Keratinocyte (primary cell): ENCODE measurements around the gene B3GALT6. TPM values are rescaled to one million over a fixed set of nuclear protein-coding genes. Genes with fewer than 3 reads are reported as not detected.

Experiments used
- DNase-seq: peaks from one replicate; pipeline ENCODE4 v3.0.0-alpha.2; 2011; ENCODE audit warnings: low read depth, missing footprints, low spot score
- FAIRE-seq: peaks from 2 replicates; lab custom pipeline; 2011; peaks lifted over from hg19 to GRCh38; lab: Jason Lieb, UNC
- H2AFZ ChIP-seq: 2 replicates; pipeline ENCODE4 v1.6.0; 2012; ENCODE audit warnings: low read length, control low read depth, inconsistent platforms; ENCODE audit not compliant: control insufficient read depth
- H3K27ac ChIP-seq: 2 replicates; pipeline ENCODE4 v1.5.1; 2011; ENCODE audit warnings: low read length; ENCODE audit not compliant: control insufficient read depth, insufficient read depth
- H3K27me3 ChIP-seq: 3 replicates; pipeline ENCODE4 v1.6.0; 2011; ENCODE audit warnings: low read length; ENCODE audit not compliant: control insufficient read depth, insufficient read depth; ENCODE audit errors: extremely low read depth
- H3K36me3 ChIP-seq, 2 experiments: 2 replicates in 1 of 2; 3 replicates in 1 of 2; pipeline ENCODE4 v1.5.1; 2011; ENCODE audit warnings: low read length in 2 of 2, mild to moderate bottlenecking in 1 of 2; ENCODE audit not compliant: control insufficient read depth in 2 of 2, insufficient read depth in 2 of 2; ENCODE audit errors: extremely low read depth in 1 of 2
- H3K4me1 ChIP-seq: 3 replicates; pipeline ENCODE4 v1.5.1; 2011; ENCODE audit warnings: low read length; ENCODE audit not compliant: control insufficient read depth, insufficient read depth; ENCODE audit errors: extremely low read depth
- H3K4me2 ChIP-seq: 3 replicates; pipeline ENCODE4 v1.6.0; 2011; ENCODE audit warnings: low read depth, low read length; ENCODE audit not compliant: control insufficient read depth, insufficient read depth; ENCODE audit errors: extremely low read depth
- H3K4me3 ChIP-seq, 3 experiments: fragments of 200-600 bp in 1 of 3; sonication (generic) in 1 of 3; 2 replicates in 2 of 3; 3 replicates in 1 of 3; pipeline ENCODE4 v1.5.1; 2011 to 2016; ENCODE audit warnings: low read length in 3 of 3, mild to moderate bottlenecking in 3 of 3, control low read depth in 2 of 3, inconsistent platforms in 1 of 3, low read depth in 1 of 3, mixed read lengths in 1 of 3, mixed run types in 1 of 3, moderate library complexity in 1 of 3; ENCODE audit not compliant: control insufficient read depth in 2 of 3, insufficient read depth in 2 of 3; ENCODE audit errors: extremely low read depth in 1 of 3
- H3K79me2 ChIP-seq: 2 replicates; pipeline ENCODE4 v1.6.0; 2012; ENCODE audit warnings: low read length; ENCODE audit not compliant: control insufficient read depth, insufficient read depth
- H3K9ac ChIP-seq: 3 replicates; pipeline ENCODE4 v1.6.0; 2011; ENCODE audit warnings: low read length; ENCODE audit not compliant: control insufficient read depth, insufficient read depth; ENCODE audit errors: extremely low read depth
- H3K9me1 ChIP-seq: 3 replicates; pipeline ENCODE4 v1.6.0; 2011; ENCODE audit warnings: low read length; ENCODE audit not compliant: control insufficient read depth, insufficient read depth; ENCODE audit errors: extremely low read depth
- H3K9me3 ChIP-seq: 2 replicates; pipeline ENCODE4 v1.5.1; 2012; ENCODE audit warnings: low read depth, low read length; ENCODE audit not compliant: control insufficient read depth
- H4K20me1 ChIP-seq: 3 replicates; pipeline ENCODE4 v1.6.0; 2011; ENCODE audit warnings: low read length; ENCODE audit not compliant: control insufficient read depth, insufficient read depth; ENCODE audit errors: extremely low read depth
- EZH2 ChIP-seq: IDR thresholded peaks from one replicate; pipeline ENCODE4 v1.6.1; 2012; ENCODE audit warnings: inconsistent platforms, mild to moderate bottlenecking, low read length, moderate library complexity
- dilution Hi-C: fragments of 300-500 bp; cut with MboI; formaldehyde crosslinking; loops from one replicate; pipeline ENCODE4 v1.7.0; 2020; ENCODE audit warnings: low sequenced_read_pairs; ENCODE audit not compliant: extremely low pct_ligation_motif_present
- polyA plus RNA-seq, 5 experiments: library from polyadenylated mRNA; depleted of rRNA in 3 of 5; stranded (reverse) in 3 of 5; stranded (forward) in 1 of 5; unstranded in 1 of 5; fragments of >200 nt; gene quantifications; 1 replicate in 1 of 5; 2 replicates in 3 of 5; 3 replicates in 1 of 5; pipeline versions ENCODE4 v1.2.1 to v1.2.3, GENCODE V29; 2011 to 2012; ENCODE audit warnings: missing spikeins in 2 of 5, low read depth in 1 of 5, low replicate concordance in 1 of 5
- TF ChIP-seq, protein P1 (sequence below), 3 experiments: IDR thresholded peaks in 1 of 3; conservative IDR thresholded peaks in 1 of 3; optimal IDR thresholded peaks in 1 of 3; 2 replicates in 2 of 3; 3 replicates in 1 of 3; pipeline versions ENCODE3 to v1.5.1; 2011; ENCODE audit warnings: low read length in 3 of 3, mild to moderate bottlenecking in 3 of 3, moderate library complexity in 2 of 3, control low read depth in 1 of 3, inconsistent platforms in 1 of 3; ENCODE audit not compliant: insufficient read depth in 2 of 3; ENCODE audit errors: extremely low read depth in 1 of 3

The B3GALT6 gene
- polyA plus RNA-seq, 1 donor (not counting 4 experiments of a cell fraction or from before 2014, with no cell fraction given): 6.8 TPM

DNA sequence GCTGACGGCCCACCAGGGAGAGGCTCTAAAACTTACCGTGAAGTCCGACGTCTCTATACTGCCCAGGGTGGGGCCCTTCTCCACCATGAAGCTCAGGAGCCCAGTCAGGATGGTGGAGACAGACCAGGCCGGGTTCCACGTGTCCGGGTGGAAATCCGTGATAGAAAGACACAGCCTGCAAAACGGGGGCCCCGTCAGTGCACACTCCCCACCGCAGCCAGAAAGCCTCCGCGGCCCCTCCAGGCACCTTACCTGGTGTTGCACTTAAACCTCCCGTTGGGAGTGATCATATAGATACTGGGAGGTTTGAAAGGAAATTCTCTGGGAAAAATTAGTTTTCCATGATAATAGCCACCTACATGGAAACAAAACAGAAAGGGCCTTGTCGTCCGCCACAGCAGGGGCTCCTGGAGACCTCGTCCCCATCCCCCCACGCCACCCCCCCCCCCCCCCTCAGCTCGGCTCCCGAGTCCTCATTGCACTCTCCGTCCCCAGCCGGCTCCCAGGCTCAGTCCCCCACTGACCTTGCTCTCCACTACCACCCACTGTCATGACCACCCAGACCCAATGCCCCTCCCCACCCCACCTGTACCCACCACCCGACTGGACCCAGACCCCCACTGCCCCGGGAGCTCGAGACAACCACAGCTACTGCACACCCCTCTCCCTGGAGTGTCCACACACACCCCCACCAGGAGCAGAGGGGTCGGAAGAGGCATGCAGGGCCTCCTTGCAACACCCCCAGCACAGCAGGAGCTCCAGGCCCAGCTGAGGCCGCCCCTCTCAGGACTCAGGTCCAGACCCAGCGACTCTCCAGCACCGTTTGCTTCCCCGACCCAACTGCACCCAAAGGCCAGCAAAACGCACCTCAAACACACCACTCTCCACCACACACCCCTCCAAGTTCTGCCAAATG is 25.2 kb downstream of the B3GALT6 start:
- H3K9me1 ChIP-seq: no peaks in the 10 kb centered on the region
- DNase-seq: no peak
- H3K79me2 ChIP-seq: peaks cover 5% of the 10 kb centered on the region
- H3K9me3 ChIP-seq: no peaks in the 10 kb centered on the region
- no peak overlapping the region for H3K9ac ChIP-seq
- H3K27ac ChIP-seq: no peak overlapping the region
- H3K27me3 ChIP-seq: no peaks in the 10 kb centered on the region
- peaks cover 16% of the 10 kb centered on the region for H4K20me1 ChIP-seq
- no peak overlapping the region for H2AFZ ChIP-seq
- H3K4me1 ChIP-seq: peaks cover 11% of the 10 kb centered on the region
- peaks cover 32 to 40% of the 10 kb centered on the region in 2 experiments for H3K36me3 ChIP-seq
- dilution Hi-C loops: no loop called here
- H3K4me3 ChIP-seq: no peak overlapping the region
- no peak for FAIRE-seq
- no peak overlapping the region for H3K4me2 ChIP-seq
- TF ChIP-seq, protein P1, sequence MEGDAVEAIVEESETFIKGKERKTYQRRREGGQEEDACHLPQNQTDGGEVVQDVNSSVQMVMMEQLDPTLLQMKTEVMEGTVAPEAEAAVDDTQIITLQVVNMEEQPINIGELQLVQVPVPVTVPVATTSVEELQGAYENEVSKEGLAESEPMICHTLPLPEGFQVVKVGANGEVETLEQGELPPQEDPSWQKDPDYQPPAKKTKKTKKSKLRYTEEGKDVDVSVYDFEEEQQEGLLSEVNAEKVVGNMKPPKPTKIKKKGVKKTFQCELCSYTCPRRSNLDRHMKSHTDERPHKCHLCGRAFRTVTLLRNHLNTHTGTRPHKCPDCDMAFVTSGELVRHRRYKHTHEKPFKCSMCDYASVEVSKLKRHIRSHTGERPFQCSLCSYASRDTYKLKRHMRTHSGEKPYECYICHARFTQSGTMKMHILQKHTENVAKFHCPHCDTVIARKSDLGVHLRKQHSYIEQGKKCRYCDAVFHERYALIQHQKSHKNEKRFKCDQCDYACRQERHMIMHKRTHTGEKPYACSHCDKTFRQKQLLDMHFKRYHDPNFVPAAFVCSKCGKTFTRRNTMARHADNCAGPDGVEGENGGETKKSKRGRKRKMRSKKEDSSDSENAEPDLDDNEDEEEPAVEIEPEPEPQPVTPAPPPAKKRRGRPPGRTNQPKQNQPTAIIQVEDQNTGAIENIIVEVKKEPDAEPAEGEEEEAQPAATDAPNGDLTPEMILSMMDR (optimal IDR thresholded peaks at IDR 0.05 in 1 of 3, IDR thresholded peaks at IDR 0.05 in 1 of 3, conservative IDR thresholded peaks at IDR 0.05 in 1 of 3; ENCODE audit: extremely low read depth in 1 of 3, insufficient read depth in 2 of 3, low read length in 3 of 3): no peak
- no peak for TF ChIP-seq EZH2

DNA sequence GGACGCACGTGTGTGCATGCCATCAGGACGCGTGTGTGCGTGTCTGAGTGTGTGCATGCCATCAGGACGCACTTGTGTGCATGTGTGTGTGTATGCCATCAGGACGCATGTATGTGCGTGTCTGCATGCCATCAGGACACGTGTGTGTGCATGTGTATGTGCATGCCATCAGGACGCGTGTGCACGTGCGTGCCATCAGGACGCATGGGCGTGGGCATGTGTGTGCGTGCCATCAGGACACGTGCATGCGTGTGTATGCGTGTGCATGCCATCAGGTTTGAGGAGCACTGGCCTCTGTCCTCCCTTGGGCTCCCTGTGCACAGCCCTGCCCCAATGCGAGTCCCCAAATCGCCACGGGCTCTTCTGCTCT is 27.1 kb downstream of the B3GALT6 start:
- Histone ChIP-seq H3K4me2 (no peak overlapping the region), H3K9me3 (no peaks in the 10 kb centered on the region), H3K27ac (peak overlapping the region; percentile 10), H4K20me1 (peaks cover 16% of the 10 kb centered on the region), H3K4me1 (peaks cover 11% of the 10 kb centered on the region), H3K79me2 (peaks cover 7% of the 10 kb centered on the region), H3K4me3 (no peak overlapping the region), H2AFZ (no peak overlapping the region), H3K27me3 (no peaks in the 10 kb centered on the region), H3K9me1 (no peaks in the 10 kb centered on the region), H3K9ac (no peak overlapping the region), H3K36me3 (peaks cover 40 to 47% of the 10 kb centered on the region in 2 experiments)
- DNase-seq (no peak), FAIRE-seq (no peak)
- TF ChIP-seq EZH2: no peak
- TF ChIP-seq, protein P1 (optimal IDR thresholded peaks at IDR 0.05 in 1 of 3, IDR thresholded peaks at IDR 0.05 in 1 of 3, conservative IDR thresholded peaks at IDR 0.05 in 1 of 3; ENCODE audit: extremely low read depth in 1 of 3, insufficient read depth in 2 of 3, low read length in 3 of 3): no peak
- dilution Hi-C loops: no loop called here
